Prostate gland (tissue), 2 donors: Measurements from ENCODE around the gene NDFIP2. TPM values are rescaled to one million over a fixed set of nuclear protein-coding genes. Genes with fewer than 3 reads are reported as not detected.

ENCODE experiments used
- DNase-seq: peaks from one replicate; pipeline ENCODE4 v3.0.0-alpha.2; 2019; ENCODE audit warnings: low spot score
- H3K27ac ChIP-seq, 2 donors: fragments of 200-600 bp; sonication (generic); 2 replicates each; pipeline ENCODE4 v1.5.1; 2017 to 2019
- H3K27me3 ChIP-seq: fragments of 200-600 bp; sonication (generic); replicated peaks from 2 replicates; pipeline ENCODE4 v1.5.1; 2019; ENCODE audit not compliant: insufficient read depth
- H3K36me3 ChIP-seq, 2 donors: fragments of 200-600 bp; sonication (generic); 1 replicate in 1 of 2; 2 replicates in 1 of 2; pipeline versions ENCODE4 v1.5.1 to v1.8.1; 2017 to 2019
- H3K4me1 ChIP-seq: fragments of 200-600 bp; sonication (generic); replicated peaks from 2 replicates; pipeline ENCODE4 v1.5.1; 2019
- H3K4me3 ChIP-seq, 2 donors: fragments of 200-600 bp; sonication (generic); 2 replicates each; pipeline ENCODE4 v1.5.1; 2017 to 2019
- H3K9me3 ChIP-seq: fragments of 200-600 bp; sonication (generic); 2 replicates; pipeline ENCODE4 v1.5.1; 2017
- CTCF ChIP-seq, 4 experiments: fragments of 200-600 bp in 2 of 4; fragments of 450-650 bp in 2 of 4; sonication (generic) in 2 of 4; IDR thresholded peaks; 1 replicate in 3 of 4; 2 replicates in 1 of 4; pipeline ENCODE4 v1.5.1; 2016 to 2019; ENCODE audit warnings: antibody characterized with exemption in 4 of 4, mild to moderate bottlenecking in 2 of 4, moderate library complexity in 2 of 4
- POLR2A ChIP-seq: fragments of 450-650 bp; IDR thresholded peaks from one replicate; pipeline ENCODE4 v1.6.1; 2016; ENCODE audit warnings: antibody characterized with exemption, mild to moderate bottlenecking
- POLR2AphosphoS5 ChIP-seq: sonication (generic); formaldehyde crosslinking; IDR thresholded peaks from one replicate; pipeline ENCODE4 v1.6.1; 2017; ENCODE audit warnings: antibody characterized with exemption
- WGBS: methylation state at CpG from one replicate; pipeline ENCODE4 v1.1.5; 2018; 5-methylcytosine and 5-hydroxymethylcytosine counted together
- intact Hi-C: fragments of 100-400 bp; cut with DNase I; formaldehyde crosslinking; loops from one replicate; pipeline ENCODE4 v1.14.2; 2022
- total RNA-seq, 2 donors: library from RNA; depleted of rRNA; stranded (reverse); fragments of >200 nt; gene quantifications; one replicate each; pipeline ENCODE4 v1.1.0, GENCODE V29; 2016

The NDFIP2 gene
- total RNA-seq, 2 donors from 2014 or later, result 22.2 to 30.8 TPM

- H3K4me1 ChIP-seq, result no peaks in the 10 kb centered on the region
- H3K27ac ChIP-seq, result no peak overlapping the region
- H3K9me3 ChIP-seq, result no peaks in the 10 kb centered on the region
- H3K27me3 ChIP-seq, result no peaks in the 10 kb centered on the region
- intact Hi-C loops, result no loop called here
- H3K4me3 ChIP-seq, result no peak overlapping the region
- H3K36me3 ChIP-seq, result no peaks in the 10 kb centered on the region
- 82% methylated on average over 2 of the region's 2 CpGs for WGBS
- DNase-seq, result no peak
- TF ChIP-seq POLR2A, result no peak
- no peak for TF ChIP-seq POLR2AphosphoS5
- no peak for TF ChIP-seq CTCF (IDR thresholded peaks at IDR 0.05)
Measured at GRCh38 chr13:79532576-79532975, 51.6 kb downstream of the NDFIP2 start.

GRCh38 chr13:79533781-79534400 is 52.9 kb downstream of the NDFIP2 start:
- WGBS, result 95% methylated on average over 6 of the region's 6 CpGs

GRCh38 chr13:79534596-79534995 is 53.6 kb downstream of the NDFIP2 start:
- Histone ChIP-seq H3K36me3 (no peaks in the 10 kb centered on the region), H3K27ac (no peak overlapping the region), H3K4me3 (no peak overlapping the region), H3K9me3 (no peaks in the 10 kb centered on the region), H3K27me3 (no peaks in the 10 kb centered on the region), H3K4me1 (no peaks in the 10 kb centered on the region)
- 76% methylated on average over 4 of the region's 4 CpGs for WGBS
- intact Hi-C loops, result no loop called here
- no peak for DNase-seq
- TF ChIP-seq POLR2AphosphoS5 (no peak), POLR2A (no peak), CTCF (IDR thresholded peaks at IDR 0.05) (no peak)

More at GRCh38 chr13:79533781-79534400, 52.9 kb downstream of the NDFIP2 start:
- DNase-seq, result no peak
- intact Hi-C loops, result no loop called here
- H3K4me1 ChIP-seq, result no peaks in the 10 kb centered on the region
- H3K9me3 ChIP-seq, result no peaks in the 10 kb centered on the region
- H3K27ac ChIP-seq, result no peak overlapping the region
- H3K36me3 ChIP-seq, result no peaks in the 10 kb centered on the region
- H3K4me3 ChIP-seq, result no peak overlapping the region
- H3K27me3 ChIP-seq, result no peaks in the 10 kb centered on the region
- TF ChIP-seq POLR2A (no peak), CTCF (IDR thresholded peaks at IDR 0.05) (no peak), POLR2AphosphoS5 (no peak)

DNA sequence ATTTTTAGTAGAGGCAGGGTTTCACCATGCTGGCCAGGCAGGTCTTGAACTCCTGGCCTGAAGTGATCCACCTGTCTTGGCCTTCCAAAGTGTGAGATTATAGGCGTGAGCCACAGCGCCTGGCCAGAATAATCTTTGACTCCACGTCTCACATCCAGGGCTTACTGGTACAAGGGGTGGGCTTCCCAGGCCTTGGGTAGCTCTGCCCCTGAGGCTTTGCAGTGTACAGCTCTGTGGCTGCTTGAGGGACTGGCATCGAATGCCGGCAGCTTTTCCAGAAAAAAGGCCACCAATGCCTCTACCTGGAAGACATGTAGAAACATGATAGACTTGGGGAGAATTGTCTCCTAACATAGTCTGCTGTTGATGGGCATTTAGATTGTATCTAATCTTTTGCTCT is 57.8 kb downstream of the NDFIP2 start:
- no peak overlapping the region for H3K27ac ChIP-seq

More for the DNA sequence above, 57.8 kb downstream of the NDFIP2 start:
- no peaks in the 10 kb centered on the region for H3K27me3 ChIP-seq
- no peaks in the 10 kb centered on the region for H3K4me1 ChIP-seq
- no peaks in the 10 kb centered on the region for H3K36me3 ChIP-seq
- no peaks in the 10 kb centered on the region for H3K9me3 ChIP-seq
- TF ChIP-seq POLR2AphosphoS5 (no peak), CTCF (IDR thresholded peaks at IDR 0.05) (no peak), POLR2A (no peak)
- DNase-seq, result no peak
- intact Hi-C loops, result loop anchor here (5.0 kb wide), 1 partner anchor 106 kb away; no protein-coding TSS in a partner anchor
- 84% methylated on average over 5 of the region's 5 CpGs for WGBS
- no peak overlapping the region for H3K4me3 ChIP-seq
